22Rv1 (cell line): ENCODE measurements around the gene DCAF10.
"Not testable (repeated sequence)": the region's sequence is repeated elsewhere in the genome, so short reads cannot be mapped to it uniquely, and the experiment has no call there.

ENCODE experiments used
- H3K27ac ChIP-seq: fragments of 450-650 bp; 2 replicates; pipeline ENCODE4 v1.5.1; 2017
- CTCF ChIP-seq: fragments of 450-650 bp; IDR thresholded peaks from 2 replicates; pipeline ENCODE4 v1.5.1; 2017; ENCODE audit warnings: mild to moderate bottlenecking
- ZFX ChIP-seq: fragments of 450-650 bp; IDR thresholded peaks from 2 replicates; pipeline ENCODE4 v1.6.1; 2017; ENCODE audit warnings: antibody characterized with exemption, borderline replicate concordance

DCAF10 gene

DNA sequence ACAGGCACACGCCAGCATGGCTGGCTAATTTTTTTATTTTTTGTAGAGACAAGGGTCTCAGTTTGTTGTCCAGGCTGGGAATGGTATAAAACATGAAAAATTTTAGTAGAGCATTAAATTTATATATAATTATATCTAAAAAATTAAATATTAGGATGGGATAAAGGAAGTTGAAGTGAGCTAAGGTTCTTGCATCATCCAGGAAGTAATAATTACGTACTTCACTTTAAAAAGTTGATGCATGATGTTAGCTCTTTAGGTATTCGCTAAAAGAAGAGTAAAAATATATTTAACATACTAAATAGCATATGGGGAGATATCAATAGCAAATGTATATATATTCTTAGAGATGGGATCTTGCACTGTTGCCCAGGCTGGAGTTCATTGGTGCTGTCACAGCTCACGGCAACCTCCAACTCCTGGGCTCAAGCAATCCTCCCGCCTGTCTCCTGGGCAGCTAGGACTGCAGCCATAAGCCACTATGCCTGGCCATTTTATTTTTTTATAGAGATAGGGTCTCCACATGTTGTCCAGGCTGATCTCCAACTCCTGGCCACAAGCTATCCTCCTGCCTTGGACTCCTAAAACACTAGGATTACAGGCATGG, 12.3 kb downstream of the DCAF10 start:
- no peak overlapping the region for H3K27ac ChIP-seq

GRCh38 chr9:37818849-37819248, 18.3 kb downstream of the DCAF10 start:
- TF ChIP-seq CTCF, result no peak
- no peak for TF ChIP-seq ZFX
- H3K27ac ChIP-seq, result no peak overlapping the region

More for the DNA sequence above, 12.3 kb downstream of the DCAF10 start:
- no peak for TF ChIP-seq ZFX
- TF ChIP-seq CTCF, result no peak

GRCh38 chr9:37820142-37820541, 19.5 kb downstream of the DCAF10 start:
- H3K27ac ChIP-seq, result no peak overlapping the region
- no peak for TF ChIP-seq ZFX
- no peak for TF ChIP-seq CTCF

DNA sequence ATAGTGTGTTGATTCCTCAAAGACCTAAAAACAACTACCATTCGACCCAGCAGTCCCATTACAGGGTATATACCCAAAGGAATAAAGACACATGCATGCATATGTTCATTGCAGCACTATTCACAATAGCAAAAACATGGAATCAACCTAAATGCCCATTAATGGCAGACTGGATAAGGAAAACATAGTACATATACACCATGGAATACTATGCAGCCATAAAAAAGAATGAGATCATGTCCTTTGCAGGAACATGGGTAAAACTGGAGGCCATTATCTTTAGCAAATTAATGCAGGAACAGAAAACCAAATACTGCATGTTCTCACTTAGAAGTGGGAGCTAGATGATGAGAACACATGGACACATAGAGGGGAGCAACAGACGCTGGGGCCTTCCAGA, 24.6 kb downstream of the DCAF10 start:
- not testable (repeated sequence) for H3K27ac ChIP-seq

- TF ChIP-seq CTCF (no peak), ZFX (no peak)
- no peak overlapping the region for H3K27ac ChIP-seq
Measured at GRCh38 chr9:37827483-37828165, 27.0 kb downstream of the DCAF10 start.

DNA sequence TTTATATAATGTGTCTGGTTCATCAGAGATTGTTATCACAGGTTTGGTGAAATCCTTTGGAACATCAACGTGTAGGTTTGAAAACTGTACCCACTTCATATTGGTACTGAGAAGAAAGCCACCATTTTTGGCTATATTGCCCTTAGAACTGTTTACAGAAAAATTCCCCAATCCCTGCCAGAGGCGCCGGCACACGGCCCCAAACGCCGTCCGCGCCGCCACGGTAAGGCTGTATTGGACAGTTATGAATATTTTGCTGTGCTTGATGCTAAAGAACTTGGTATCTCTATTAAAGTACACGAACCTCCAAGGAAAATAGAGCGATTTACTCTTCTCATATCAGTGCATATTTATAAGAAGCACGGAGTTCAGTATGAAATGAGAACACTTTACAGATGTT, 35.2 kb downstream of the DCAF10 start:
- H3K27ac ChIP-seq, result no peak overlapping the region
- TF ChIP-seq CTCF, result no peak
- no peak for TF ChIP-seq ZFX

GRCh38 chr9:37836386-37836785, 35.8 kb downstream of the DCAF10 start:
- TF ChIP-seq CTCF, result no peak
- TF ChIP-seq ZFX, result no peak
- H3K27ac ChIP-seq, result no peak overlapping the region
